Subcutaneous adipose tissue (tissue), 4 donors: ENCODE data around the gene GMCL2. TPM values are rescaled to one million over a fixed set of nuclear protein-coding genes. Genes with fewer than 3 reads are reported as not detected.

ENCODE experiments used
- CTCF ChIP-seq: fragments of 450-650 bp; IDR thresholded peaks from one replicate; pipeline ENCODE4 v1.5.1; 2016; ENCODE audit warnings: low read depth, mild to moderate bottlenecking, control low read depth, antibody characterized with exemption, moderate library complexity
- total RNA-seq, 4 donors: library from RNA; depleted of rRNA; stranded (reverse); fragments of >200 nt; gene quantifications; one replicate each; pipeline ENCODE4 v1.1.0, GENCODE V29; 2016

Gene GMCL2
- total RNA-seq, 4 donors from 2014 or later, result not detected

- no peak for TF ChIP-seq CTCF
These were observed 25.9 kb upstream of the GMCL2 start for GRCh38 chr5:178213003-178213461.

GRCh38 chr5:178212241-178213002 is 25.3 kb upstream of the GMCL2 start:
- TF ChIP-seq CTCF, result no peak

- no peak for TF ChIP-seq CTCF
These were observed 24.2 kb upstream of the GMCL2 start for GRCh38 chr5:178211095-178212048.

GRCh38 chr5:178210686-178211085 is 23.5 kb upstream of the GMCL2 start:
- no peak for TF ChIP-seq CTCF

GRCh38 chr5:178210073-178210535 is 22.9 kb upstream of the GMCL2 start:
- TF ChIP-seq CTCF, result no peak

GRCh38 chr5:178209334-178210072 is 22.3 kb upstream of the GMCL2 start:
- TF ChIP-seq CTCF, result no peak
